K562 (cell line): ENCODE measurements around the gene CAMK1D. TPM values are rescaled to one million over a fixed set of nuclear protein-coding genes. Genes with fewer than 3 reads are reported as not detected.

Experiments
- ATAC-seq: fragments of 200-7000 bp; cut with Tn5 transposase; 3 replicates; pipeline ENCODE4 v1.9.1; 2020; ENCODE audit warnings: moderate library complexity
- BruUV-seq: library from RNA; stranded (reverse); fragments of 400-500 nt; replicated peaks from 2 replicates; lab custom pipeline; 2021; lab: Mats Ljungman, UMichigan
- CTCF ChIA-PET: fragments of 300-600 bp; formaldehyde crosslinking; extraction: SDS; loops from one replicate; lab custom pipeline; 2021; ENCODE audit warnings: low intra/inter-chr PET ratio; lab: Yijun Ruan, JAX
- POLR2A ChIA-PET: fragments of 300-600, 350-650 bp; sonication (Branson Sonifier 250); formaldehyde crosslinking; extraction: SDS; loops from one replicate; lab custom pipeline; 2021; ENCODE audit warnings: antibody characterized with exemption, inconsistent platforms; lab: Yijun Ruan, JAX
- DNase-seq, 4 experiments: peaks; one replicate each; pipeline versions ENCODE4 v3.0.0 to v3.0.0-alpha.2; 2011 to 2018; ENCODE audit warnings: low spot score in 3 of 4, mixed read lengths in 3 of 4; ENCODE audit errors: extremely low read depth in 1 of 4
- FAIRE-seq: peaks from 2 replicates; lab custom pipeline; 2011; peaks lifted over from hg19 to GRCh38; lab: Jason Lieb, UNC
- H2AFZ ChIP-seq: 2 replicates; pipeline ENCODE4 v1.6.0; 2011; ENCODE audit warnings: low read depth, low read length, control low read depth, inconsistent platforms
- H3K27ac ChIP-seq: fragments of 200-600 bp; 3 replicates; pipeline ENCODE4 v1.8.0; 2011; ENCODE audit warnings: low read depth, mild to moderate bottlenecking, control low read depth, inconsistent platforms, low read length, moderate library complexity, mixed read lengths; ENCODE audit errors: extremely low read depth
- H3K27me3 ChIP-seq, 2 experiments: fragments of 300-600 bp in 1 of 2; 2 replicates in 1 of 2; 3 replicates in 1 of 2; pipeline versions ENCODE4 v1.6.0 to v1.8.0; 2011; ENCODE audit warnings: inconsistent platforms in 2 of 2, low read length in 2 of 2, mild to moderate bottlenecking in 1 of 2, mixed read lengths in 1 of 2, moderate library complexity in 1 of 2; ENCODE audit not compliant: control insufficient read depth in 2 of 2, insufficient read depth in 2 of 2
- H3K36me3 ChIP-seq: fragments of 300-600 bp; 3 replicates; pipeline ENCODE4 v1.8.0; 2011; ENCODE audit warnings: mild to moderate bottlenecking, low read length, inconsistent platforms; ENCODE audit not compliant: control insufficient read depth, insufficient read depth
- H3K4me1 ChIP-seq, 2 experiments: fragments of 200-600 bp in 1 of 2; replicated peaks in 1 of 2; 2 replicates in 1 of 2; 3 replicates in 1 of 2; pipeline versions ENCODE4 v1.5.1 to v1.8.0; 2011; ENCODE audit warnings: inconsistent platforms in 2 of 2, low read length in 2 of 2, mild to moderate bottlenecking in 1 of 2, mixed read lengths in 1 of 2, moderate library complexity in 1 of 2; ENCODE audit not compliant: control insufficient read depth in 2 of 2, insufficient read depth in 2 of 2
- H3K4me2 ChIP-seq: 2 replicates; pipeline ENCODE4 v1.6.1; 2011; ENCODE audit warnings: low read length, control low read depth, inconsistent platforms, mixed read lengths; ENCODE audit not compliant: insufficient read depth
- H3K4me3 ChIP-seq: fragments of 200-600 bp; sonication (generic), shearing (Covaris generic); 2 replicates; pipeline ENCODE4 v1.5.1; 2016; ENCODE audit warnings: control low read depth, inconsistent platforms
- H3K79me2 ChIP-seq: fragments of 200-600 bp; 3 replicates; pipeline ENCODE4 v1.8.0; 2011; ENCODE audit warnings: low read length, inconsistent platforms; ENCODE audit not compliant: control insufficient read depth, insufficient read depth
- H3K9ac ChIP-seq, 2 experiments: 2 replicates each; pipeline versions ENCODE4 v1.6.0 to v1.6.1; 2011; ENCODE audit warnings: low read depth in 2 of 2, low read length in 2 of 2, control low read depth in 1 of 2, inconsistent platforms in 1 of 2, mild to moderate bottlenecking in 1 of 2, mixed read lengths in 1 of 2; ENCODE audit not compliant: insufficient read depth in 1 of 2
- H3K9me1 ChIP-seq: one replicate; pipeline ENCODE4 v1.6.0; 2011; ENCODE audit warnings: inconsistent platforms, mild to moderate bottlenecking, low read length, moderate library complexity; ENCODE audit not compliant: control insufficient read depth, insufficient read depth
- H3K9me3 ChIP-seq: replicated peaks from 2 replicates; pipeline ENCODE4 v1.5.1; 2011; ENCODE audit warnings: low read depth, low read length, inconsistent platforms; ENCODE audit not compliant: control insufficient read depth, insufficient read depth
- H4K20me1 ChIP-seq: replicated peaks from 2 replicates; pipeline ENCODE4 v1.6.1; 2011; ENCODE audit warnings: low read length, inconsistent platforms, mixed read lengths; ENCODE audit not compliant: control insufficient read depth, insufficient read depth
- BRD4 ChIP-seq: fragments of 200-600 bp; sonication (generic); IDR thresholded peaks from 2 replicates; pipeline ENCODE4 v1.6.1; 2017; ENCODE audit warnings: inconsistent platforms
- CCAR2 ChIP-seq: fragments of 200-400 bp; formaldehyde crosslinking; IDR thresholded peaks from 2 replicates; pipeline ENCODE4 v1.6.1; 2017; ENCODE audit warnings: mild to moderate bottlenecking, low read depth, low read length
- CHD2 ChIP-seq: IDR thresholded peaks from 2 replicates; pipeline ENCODE4 v1.6.1; 2011; ENCODE audit warnings: low read depth, low read length
- CXXC5 ChIP-seq: fragments of 250-450 bp; sonication (Bioruptor Pico); IDR thresholded peaks from 2 replicates; pipeline ENCODE4 v1.8.0; 2022; ENCODE audit warnings: inconsistent platforms, mild to moderate bottlenecking, moderate library complexity
- DDX20 ChIP-seq: fragments of 450-650 bp; IDR thresholded peaks from 2 replicates; pipeline ENCODE4 v1.6.1; 2016; ENCODE audit warnings: missing genetic modification characterization, low read depth, mild to moderate bottlenecking, missing compliant biosample characterization, moderate library complexity
- HCFC1 ChIP-seq: IDR thresholded peaks from 2 replicates; pipeline ENCODE4 v1.6.1; 2012; ENCODE audit warnings: low read depth, low read length, improper control_type of control experiment
- ILF3 ChIP-seq: fragments of 450-650 bp; IDR thresholded peaks from 2 replicates; pipeline ENCODE4 v1.6.1; 2018; ENCODE audit warnings: antibody characterized with exemption, mild to moderate bottlenecking, moderate library complexity, borderline replicate concordance
- KDM5B ChIP-seq: fragments of 200-600 bp; sonication (generic); IDR thresholded peaks from 2 replicates; pipeline ENCODE4 v1.6.1; 2012; ENCODE audit warnings: low read depth, mild to moderate bottlenecking, moderate library complexity, low read length, control low read depth, inconsistent platforms; ENCODE audit not compliant: insufficient replicate concordance
- MCM3 ChIP-seq: fragments of 450-650 bp; IDR thresholded peaks from 2 replicates; pipeline ENCODE4 v1.6.1; 2016
- PRPF4 ChIP-seq: fragments of 200-400 bp; formaldehyde crosslinking; IDR thresholded peaks from one replicate; pipeline ENCODE4 v1.6.1; 2017; ENCODE audit warnings: low read length, low read depth, mild to moderate bottlenecking; ENCODE audit not compliant: insufficient read depth, poor library complexity, severe bottlenecking
- PTTG1 ChIP-seq: fragments of 450-650 bp; IDR thresholded peaks from 2 replicates; pipeline ENCODE4 v1.6.1; 2016; ENCODE audit warnings: low read depth, mild to moderate bottlenecking, missing genetic modification characterization, missing compliant biosample characterization
- SREBF2 ChIP-seq: sonication (generic); formaldehyde crosslinking; IDR thresholded peaks from 2 replicates; pipeline ENCODE4 v1.4.0; 2020; ENCODE audit warnings: mild to moderate bottlenecking, missing genetic modification reagents
- TOE1 ChIP-seq, 2 experiments: fragments of 450-650 bp in 1 of 2; sonication (generic) in 1 of 2; formaldehyde crosslinking in 1 of 2; IDR thresholded peaks; 2 replicates each; pipeline versions ENCODE4 v1.7.1 to v1.8.0; 2016 to 2022; ENCODE audit warnings: borderline replicate concordance in 2 of 2, mild to moderate bottlenecking in 2 of 2, antibody characterized with exemption in 1 of 2, inconsistent platforms in 1 of 2, low read depth in 1 of 2, missing genetic modification reagents in 1 of 2, moderate library complexity in 1 of 2
- U2AF2 ChIP-seq: fragments of 200-400 bp; formaldehyde crosslinking; optimal IDR thresholded peaks from 2 replicates; pipeline ENCODE3; 2017; ENCODE audit warnings: low read depth, mild to moderate bottlenecking, low read length
- ZBTB8A ChIP-seq: fragments of 450-650 bp; IDR thresholded peaks from 2 replicates; pipeline ENCODE4 v1.6.1; 2018; ENCODE audit warnings: mild to moderate bottlenecking, moderate library complexity; ENCODE audit not compliant: partially characterized antibody
- ZNF212 ChIP-seq: fragments of 450-650 bp; formaldehyde crosslinking; IDR thresholded peaks from 2 replicates; pipeline ENCODE4 v1.4.0; 2020; ENCODE audit warnings: mild to moderate bottlenecking
- ZNF41 ChIP-seq: fragments of 250-450 bp; sonication (Bioruptor Pico); conservative IDR thresholded peaks from 2 replicates; pipeline ENCODE4 v1.4.0; 2020; ENCODE audit warnings: mild to moderate bottlenecking
- ZNF583 ChIP-seq: fragments of 250-450 bp; sonication (Bioruptor Pico); IDR thresholded peaks from 2 replicates; pipeline ENCODE4 v1.4.0; 2020
- ZNF766 ChIP-seq: fragments of 200-800 bp; sonication (Bioruptor generic); conservative IDR thresholded peaks from 2 replicates; pipeline ENCODE4 v1.6.1; 2016; ENCODE audit warnings: missing genetic modification characterization, missing compliant biosample characterization
- WGBS: fragments of 100-300 bp; shearing (Covaris generic); methylation state at CpG from one replicate; pipeline ENCODE4 v1.1.6; 2016; ENCODE audit warnings: low coverage, mixed read lengths; ENCODE audit not compliant: insufficient coverage; ENCODE audit errors: missing lambda C conversion rate; 5-methylcytosine and 5-hydroxymethylcytosine counted together
- in situ Hi-C: fragments of 300-500 bp; cut with MboI; formaldehyde crosslinking; loops from 4 replicates; pipeline ENCODE4 v1.15.0; 2018; ENCODE audit warnings: inconsistent platforms, mixed read lengths
- intact Hi-C: fragments of 100-400 bp; cut with micrococcal nuclease; formaldehyde crosslinking; loops from 2 replicates; pipeline ENCODE4 v1.14.2; 2022
- polyA plus RNA-seq, 8 experiments: library from polyadenylated mRNA; depleted of rRNA in 4 of 8; stranded (reverse) in 5 of 8; unstranded in 3 of 8; fragments of >200 nt; fragmentation: Nextera tagmentation in 2 of 8; fragmentation: Illumina TruSeq in 1 of 8; extraction: Ambion mirVana in 2 of 8; extraction: Trizol in 1 of 8; gene quantifications; 2 replicates each; pipeline versions ENCODE4 v1.2.1 to v1.2.3, GENCODE V29; 2011 to 2014; ENCODE audit warnings: inconsistent platforms in 1 of 8, missing spikeins in 1 of 8
- total RNA-seq, 7 experiments: library from RNA; depleted of rRNA in 6 of 7; stranded (reverse); fragments of >200 nt in 6 of 7; fragmentation: Illumina TruSeq in 2 of 7; extraction: Trizol in 2 of 7; gene quantifications; 2 replicates each; pipeline versions ENCODE4 v1.2.1 to v1.2.3, GENCODE V29; 2011 to 2021; ENCODE audit warnings: low replicate concordance in 1 of 7

Gene CAMK1D
- total and polyA plus RNA-seq, 9 of the 15 experiments (the other 6 are each of a cell fraction or from before 2014, with no cell fraction given), result 0.12 to 0.24 (median 0.20) TPM; not detected in 5

- in situ Hi-C loops, result no loop called here
- BruUV-seq, result no TSS peak
Observed at GRCh38 chr10:12791728-12792127, 442.4 kb downstream of the CAMK1D start.

More at GRCh38 chr10:12791728-12792127, 442.4 kb downstream of the CAMK1D start:
- no peak overlapping the region for H3K4me2 ChIP-seq
- peaks cover 2% of the 10 kb centered on the region for H3K9me1 ChIP-seq
- intact Hi-C loops, result no loop called here
- H3K27ac ChIP-seq, result no peak overlapping the region
- H3K9ac ChIP-seq, result no peak overlapping the region
- no peaks in the 10 kb centered on the region for H3K36me3 ChIP-seq
- 0% methylated on average over 1 of the region's 1 CpG for whole genome bisulfite sequencing
- POLR2A ChIA-PET, result no interaction called here
- FAIRE-seq (no peak), DNase-seq (no peak), ATAC-seq (no peak)
- no peaks in the 10 kb centered on the region for H3K79me2 ChIP-seq
- H4K20me1 ChIP-seq, result no peaks in the 10 kb centered on the region
- H3K9me3 ChIP-seq, result no peaks in the 10 kb centered on the region
- H3K27me3 ChIP-seq, result peaks cover 9 to 21% of the 10 kb centered on the region in 2 experiments; a peak in 4 of 5 replicates
- TF ChIP-seq ZNF41 (CRISPR knock-in tag) (no peak), ZNF766 (CRISPR knock-in tag) (no peak), HCFC1 (no peak), U2AF2 (no peak), ZBTB8A (no peak), BRD4 (no peak), MCM3 (no peak), CXXC5 (CRISPR knock-in tag) (no peak), ZNF583 (CRISPR knock-in tag) (no peak), SREBF2 (CRISPR knock-in tag) (no peak), DDX20 (tag) (no peak), KDM5B (no peak), CHD2 (no peak), CCAR2 (no peak), TOE1 (IDR thresholded peaks at IDR 0.05; ENCODE audit: borderline replicate concordance) (no peak), TOE1 (CRISPR knock-in tag; IDR thresholded peaks at IDR 0.05; ENCODE audit: borderline replicate concordance, low read depth) (no peak), ZNF212 (CRISPR knock-in tag) (no peak), PTTG1 (tag) (no peak), ILF3 (no peak), PRPF4 (no peak)
- H3K4me3 ChIP-seq, result no peak overlapping the region
- no peaks in the 10 kb centered on the region for H3K4me1 ChIP-seq
- H2AFZ ChIP-seq, result no peak overlapping the region
- CTCF ChIA-PET, result no interaction called here
